ENCODE data around the gene SPAG16.
"Not testable (repeated sequence)": the region's sequence is repeated elsewhere in the genome, so short reads cannot be mapped to it uniquely, and the experiment has no call there.

Gene SPAG16

DNA sequence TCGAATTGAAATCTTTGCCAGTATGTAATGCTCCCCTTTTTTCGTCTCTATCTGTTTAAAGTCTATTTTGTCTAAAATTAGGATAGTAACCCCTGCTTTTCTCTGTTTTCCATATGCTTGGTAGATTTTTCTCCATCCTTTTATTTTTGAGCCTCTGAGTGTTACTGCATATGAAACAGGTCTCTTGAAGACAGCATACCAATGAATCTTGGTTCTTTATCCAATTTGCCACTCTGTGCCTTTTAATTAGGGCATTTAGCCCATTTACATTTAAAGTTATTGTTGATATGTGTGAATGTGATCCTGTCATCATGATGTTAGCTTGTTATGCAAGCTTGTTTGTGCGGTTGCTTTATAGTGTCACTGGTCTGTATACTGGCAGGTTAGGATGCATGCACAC is 635.8 kb downstream of the SPAG16 start:
- Histone ChIP-seq H3K4me3 (no peak overlapping the region), H3K27ac (no peak overlapping the region)

DNA sequence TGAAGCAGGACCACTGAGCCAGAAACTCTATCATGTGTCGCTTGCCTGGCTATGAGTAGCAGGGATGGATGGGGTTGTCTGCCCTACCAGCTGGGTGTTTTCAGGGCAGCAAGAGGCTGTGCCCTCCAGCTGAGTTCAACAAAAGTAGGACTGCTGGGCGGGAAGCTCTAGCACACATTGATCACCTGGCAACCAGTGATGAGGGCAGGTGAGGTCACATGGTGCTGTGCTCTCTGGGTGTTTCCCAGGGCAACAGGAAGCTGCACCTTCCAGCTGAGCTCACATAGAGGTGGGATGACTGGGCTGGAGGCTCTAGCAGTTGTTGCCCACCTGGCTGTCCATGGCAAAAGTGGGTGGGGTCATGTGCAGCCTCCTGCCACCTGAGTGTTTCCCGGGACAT is 639.3 kb downstream of the SPAG16 start:
- Histone ChIP-seq H3K4me3 (no peak overlapping the region), H3K27ac (no peak overlapping the region)

DNA sequence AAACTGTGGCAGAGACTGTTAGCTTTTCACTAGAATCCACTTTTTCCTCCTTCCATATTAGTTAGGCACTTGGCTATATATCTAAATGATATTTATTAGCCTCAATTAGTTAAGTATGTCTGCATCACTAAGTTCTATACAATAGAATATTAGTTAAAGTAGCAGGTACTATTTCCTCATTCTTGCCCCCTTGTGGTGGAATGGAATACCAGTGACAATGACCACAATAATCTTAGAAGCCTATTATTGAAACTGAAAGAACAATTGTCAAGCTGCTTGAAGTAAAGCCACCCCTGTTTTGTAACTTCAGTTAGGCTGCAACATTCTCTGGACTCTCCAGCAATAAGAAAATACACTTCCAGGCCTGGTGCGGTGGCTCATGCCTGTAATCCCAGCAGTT is 650.3 kb downstream of the SPAG16 start:
- H3K4me3 ChIP-seq, result no peak overlapping the region
- no peak overlapping the region for H3K27ac ChIP-seq

DNA sequence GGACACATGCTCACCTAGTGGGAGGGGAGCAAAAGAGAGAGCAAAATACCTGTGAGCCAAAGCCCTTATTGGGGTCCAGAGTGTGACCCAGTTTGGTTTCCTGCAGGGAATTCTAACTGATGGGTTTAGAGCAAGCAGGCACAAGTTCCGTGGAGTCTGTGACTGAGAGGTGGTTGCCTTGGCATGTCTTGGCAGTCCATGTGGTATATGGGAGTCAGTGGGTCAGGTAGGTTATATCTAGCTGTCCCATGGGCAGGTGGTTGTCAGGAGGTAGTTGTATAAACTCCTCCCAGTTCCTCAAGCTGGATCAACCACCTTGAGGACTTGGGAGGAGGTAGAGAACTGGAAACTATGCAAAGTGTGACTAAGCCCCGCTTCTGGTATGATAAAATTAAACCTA is 673.8 kb downstream of the SPAG16 start:
- H3K4me3 ChIP-seq, result no peak overlapping the region
- H3K27ac ChIP-seq, result no peak overlapping the region

DNA sequence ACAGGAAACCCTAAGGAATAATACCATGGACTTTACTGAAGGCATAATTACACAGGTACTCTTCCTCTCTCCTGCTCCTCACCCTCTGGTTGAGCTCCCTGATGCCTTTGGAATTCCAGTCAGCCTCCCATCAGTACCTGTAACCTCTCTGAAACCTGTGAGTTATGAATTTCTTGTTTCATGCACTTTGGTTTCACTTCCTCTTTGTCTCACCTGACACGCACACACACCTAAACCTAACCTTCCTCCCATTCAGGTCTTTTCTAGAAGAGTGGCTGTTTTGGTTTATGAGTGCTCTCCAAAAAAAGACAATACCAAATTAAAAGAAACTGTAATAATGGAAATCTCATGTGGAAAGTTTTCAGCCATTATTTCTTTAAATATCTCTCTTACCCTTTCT is 675.3 kb downstream of the SPAG16 start:
- H3K4me3 ChIP-seq, result no peak overlapping the region
- no peak overlapping the region for H3K27ac ChIP-seq

DNA sequence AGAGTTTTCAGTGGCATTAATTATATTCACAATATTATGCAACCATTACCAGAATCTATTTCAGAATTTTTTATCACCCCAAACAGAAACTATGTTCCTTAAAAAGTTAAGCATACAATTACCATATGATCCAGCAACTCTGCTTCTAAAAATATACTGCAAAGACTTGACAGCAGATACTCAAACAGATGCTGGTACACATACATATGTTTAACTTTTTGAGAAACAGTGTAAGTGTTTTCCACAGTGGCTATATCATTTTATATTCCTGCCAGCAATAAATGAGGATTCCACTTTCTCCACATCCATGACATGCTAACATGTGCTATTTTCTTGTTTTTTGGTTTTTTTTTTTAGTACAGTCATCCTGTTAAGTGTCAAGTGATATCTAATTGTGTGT is 687.3 kb downstream of the SPAG16 start:
- Histone ChIP-seq H3K27ac (no peak overlapping the region), H3K4me3 (no peak overlapping the region)

DNA sequence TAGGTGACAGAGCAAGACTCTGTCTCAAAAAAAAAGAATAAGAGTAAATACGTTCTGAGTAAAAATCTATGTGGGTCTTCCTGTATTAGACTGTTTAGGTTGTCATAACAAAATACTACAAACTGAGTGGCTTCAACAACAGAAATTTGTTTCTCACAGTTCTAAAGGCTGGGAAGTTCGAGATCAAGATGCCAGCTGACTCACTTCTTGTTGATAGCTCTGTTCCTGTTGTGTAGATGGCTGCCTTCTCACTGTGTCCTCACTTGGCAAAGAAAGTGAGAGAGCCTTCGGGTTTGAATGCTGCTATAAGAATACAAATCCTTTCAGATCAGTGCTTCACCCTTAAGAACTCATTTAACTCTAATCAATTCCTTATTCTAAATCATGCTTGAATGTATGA is 696.6 kb downstream of the SPAG16 start:
- H3K27ac ChIP-seq, result no peak overlapping the region
- no peak overlapping the region for H3K4me3 ChIP-seq

DNA sequence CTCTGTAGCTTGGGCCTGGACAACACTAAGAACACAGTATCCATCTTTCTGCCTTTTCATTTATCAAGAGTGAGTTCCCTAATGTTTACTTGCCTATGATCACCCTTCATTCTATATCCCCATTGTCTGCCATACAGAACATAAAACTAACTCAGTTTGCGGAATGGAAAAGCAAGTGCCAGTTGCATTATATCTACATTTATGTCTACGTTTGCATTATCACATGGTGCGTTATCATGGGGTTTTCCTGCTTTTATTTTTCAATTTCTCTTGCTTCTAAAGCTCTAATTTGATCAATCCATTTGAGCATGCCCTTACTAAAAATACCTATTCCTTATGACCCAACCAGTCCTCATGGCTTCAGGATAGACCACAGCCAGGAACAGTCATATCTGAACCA is 704.9 kb downstream of the SPAG16 start:
- H3K4me3 ChIP-seq, result no peak overlapping the region
- H3K27ac ChIP-seq, result no peak overlapping the region

DNA sequence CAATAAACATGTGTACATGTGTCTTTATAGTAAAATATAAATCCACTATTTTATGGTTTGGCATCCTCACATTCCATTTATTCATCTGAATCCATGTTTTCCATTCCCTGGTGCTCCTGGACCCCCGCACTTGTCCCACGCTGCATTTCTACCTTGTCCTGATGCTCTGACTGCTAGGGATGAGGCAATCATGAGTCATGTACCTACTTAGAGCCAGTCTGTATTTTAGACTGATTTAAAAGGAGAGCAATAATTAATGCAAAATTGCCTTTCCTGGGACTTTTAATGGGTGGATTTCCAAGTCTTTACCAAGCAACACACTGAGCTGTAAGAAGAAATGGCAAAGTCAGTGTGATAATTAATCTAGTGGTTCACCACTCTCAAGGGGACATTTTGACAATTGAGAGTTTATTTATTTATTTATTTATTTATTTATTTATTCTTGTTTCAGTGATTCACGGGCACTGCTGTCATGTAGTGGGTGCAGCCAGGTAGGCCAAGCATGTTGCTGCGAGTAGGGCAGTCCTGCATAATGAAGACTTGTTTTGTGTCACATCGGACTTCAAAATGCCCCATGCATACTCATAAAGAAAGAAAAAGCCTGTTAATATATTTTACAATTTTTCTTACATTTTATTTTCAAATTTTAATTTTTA is 707.3 kb downstream of the SPAG16 start:
- Histone ChIP-seq H3K27ac (no peak overlapping the region), H3K4me3 (no peak overlapping the region)

DNA sequence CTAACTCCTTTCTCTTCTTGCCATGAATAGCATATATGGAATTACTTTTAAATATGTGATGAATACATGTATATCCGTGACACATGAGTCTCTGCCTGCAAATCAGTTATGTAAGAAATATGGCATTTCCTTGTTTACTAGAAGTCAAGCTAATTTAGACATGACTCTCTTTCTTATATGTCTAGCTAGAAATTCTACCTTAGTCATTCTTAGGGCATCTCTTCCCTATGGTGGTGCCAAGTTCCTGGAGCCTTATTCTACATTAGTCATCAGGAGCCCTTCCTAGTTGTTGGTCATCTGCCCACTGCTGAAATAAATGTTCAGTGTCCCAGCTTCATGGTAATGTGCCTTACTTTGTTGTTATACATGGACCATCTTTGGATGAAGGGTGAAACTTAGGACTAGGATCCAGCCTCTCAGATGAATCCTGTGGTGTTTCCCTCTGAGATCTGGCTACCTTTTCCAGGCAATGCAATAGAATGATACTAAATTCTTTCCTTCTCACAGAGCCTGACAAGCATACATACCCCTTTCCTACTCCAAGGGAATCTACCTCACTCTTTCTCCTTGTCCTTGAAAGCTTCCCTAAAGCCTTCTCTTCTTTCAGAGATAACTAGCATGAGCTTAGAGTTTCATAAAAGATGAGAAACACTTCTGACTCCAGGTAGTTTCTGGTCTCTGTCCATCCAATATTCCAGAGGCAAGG is 711.3 kb downstream of the SPAG16 start:
- Histone ChIP-seq H3K4me3 (no peak overlapping the region), H3K27ac (no peak overlapping the region)

DNA sequence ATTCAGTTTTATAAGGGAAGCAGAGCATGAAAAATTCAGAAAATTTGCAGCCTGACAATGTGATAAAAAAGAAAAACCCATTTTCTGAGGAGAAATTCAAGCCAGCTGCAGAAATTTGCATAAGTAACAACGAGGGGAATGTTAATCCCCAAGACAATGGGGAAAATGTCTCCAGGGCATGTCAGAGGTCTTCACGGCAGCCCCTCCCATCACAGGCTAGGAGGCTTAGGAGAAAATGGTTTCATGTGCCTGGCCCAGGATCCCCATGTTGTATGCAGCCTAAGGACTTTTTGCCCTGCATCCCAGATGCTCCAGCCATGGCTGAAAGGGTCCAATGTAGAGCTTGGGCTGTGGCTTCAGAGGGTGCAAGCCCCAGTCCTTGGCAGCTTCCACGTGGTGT is 714.7 kb downstream of the SPAG16 start:
- not testable (repeated sequence) for H3K4me3 ChIP-seq, H3K27ac ChIP-seq

DNA sequence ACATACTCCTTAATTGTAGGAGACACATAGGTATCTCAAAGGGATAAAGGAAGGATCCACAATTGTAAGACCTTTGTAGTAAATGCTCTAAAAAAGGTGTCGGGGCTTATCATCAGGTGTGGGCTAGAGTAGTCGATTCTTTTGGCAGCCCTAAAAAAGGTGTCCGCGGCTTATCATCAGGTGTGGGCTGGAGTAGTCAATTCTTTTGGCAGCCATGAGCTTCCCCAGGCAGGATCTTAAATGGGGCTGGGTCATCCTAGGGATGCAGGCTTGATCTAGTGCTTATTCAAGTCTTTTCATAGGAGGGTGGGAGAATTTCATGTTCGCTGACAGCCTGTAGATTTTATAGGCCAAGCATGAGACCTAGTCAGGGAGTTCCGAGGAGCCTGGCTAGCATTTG is 720.2 kb downstream of the SPAG16 start:
- H3K27ac ChIP-seq, result no peak overlapping the region
- no peak overlapping the region for H3K4me3 ChIP-seq

DNA sequence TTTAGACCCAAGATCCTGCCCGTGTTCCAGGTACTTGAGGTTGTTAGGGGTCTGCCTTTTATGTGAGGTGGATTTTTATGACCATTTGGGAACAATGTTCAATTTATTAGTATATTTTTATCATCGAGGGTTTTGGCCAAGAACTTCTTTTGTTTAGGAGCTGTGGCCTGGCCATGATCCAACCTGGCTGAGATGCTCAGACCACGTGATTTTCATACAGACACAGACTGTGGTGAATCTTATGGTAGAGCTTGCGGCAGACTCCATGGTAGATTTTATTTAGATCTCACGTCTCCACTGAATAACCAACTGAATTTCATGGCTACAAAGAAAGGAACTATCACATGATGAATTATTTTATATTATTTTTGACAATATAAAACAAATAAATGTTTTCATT is 721.1 kb downstream of the SPAG16 start:
- no peak overlapping the region for H3K4me3 ChIP-seq
- H3K27ac ChIP-seq, result no peak overlapping the region

DNA sequence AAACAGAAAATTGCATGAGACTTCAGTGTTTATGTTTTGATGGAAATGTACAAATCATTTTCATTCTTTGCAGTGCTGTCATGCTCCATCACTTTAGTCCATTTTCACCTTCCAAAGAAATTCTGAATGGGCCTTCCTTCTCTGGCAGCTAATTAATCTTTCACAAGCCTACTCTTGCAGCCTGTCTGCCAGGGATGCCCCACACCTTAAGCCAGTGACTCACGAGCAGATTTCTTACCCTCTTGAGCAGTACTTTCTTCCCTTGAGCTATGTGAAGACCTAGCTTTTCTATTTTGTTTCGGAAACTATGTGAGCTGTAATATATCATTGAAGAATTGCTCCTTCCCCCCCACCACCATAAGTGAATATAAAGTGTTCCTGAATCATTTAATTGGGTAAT is 722.3 kb downstream of the SPAG16 start:
- Histone ChIP-seq H3K27ac (no peak overlapping the region), H3K4me3 (no peak overlapping the region)

DNA sequence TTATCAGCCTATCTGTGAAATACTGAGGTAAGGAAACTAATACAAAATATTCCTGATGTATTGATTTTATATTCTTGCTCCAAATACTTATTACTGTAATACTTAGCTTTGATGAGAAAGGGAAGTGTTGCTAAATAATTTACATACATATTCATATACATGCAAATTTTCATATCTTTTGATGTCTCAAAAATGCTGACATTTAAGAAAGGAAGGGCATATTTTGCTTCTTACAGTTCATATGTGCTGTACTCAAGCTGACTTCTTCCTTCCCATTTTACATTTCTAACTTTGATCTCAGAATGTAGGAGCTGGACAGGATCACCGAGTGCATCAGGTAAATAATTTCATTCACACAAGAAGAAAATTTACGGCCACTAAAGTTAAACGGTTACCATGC is 727.4 kb downstream of the SPAG16 start:
- no peak overlapping the region for H3K4me3 ChIP-seq

DNA sequence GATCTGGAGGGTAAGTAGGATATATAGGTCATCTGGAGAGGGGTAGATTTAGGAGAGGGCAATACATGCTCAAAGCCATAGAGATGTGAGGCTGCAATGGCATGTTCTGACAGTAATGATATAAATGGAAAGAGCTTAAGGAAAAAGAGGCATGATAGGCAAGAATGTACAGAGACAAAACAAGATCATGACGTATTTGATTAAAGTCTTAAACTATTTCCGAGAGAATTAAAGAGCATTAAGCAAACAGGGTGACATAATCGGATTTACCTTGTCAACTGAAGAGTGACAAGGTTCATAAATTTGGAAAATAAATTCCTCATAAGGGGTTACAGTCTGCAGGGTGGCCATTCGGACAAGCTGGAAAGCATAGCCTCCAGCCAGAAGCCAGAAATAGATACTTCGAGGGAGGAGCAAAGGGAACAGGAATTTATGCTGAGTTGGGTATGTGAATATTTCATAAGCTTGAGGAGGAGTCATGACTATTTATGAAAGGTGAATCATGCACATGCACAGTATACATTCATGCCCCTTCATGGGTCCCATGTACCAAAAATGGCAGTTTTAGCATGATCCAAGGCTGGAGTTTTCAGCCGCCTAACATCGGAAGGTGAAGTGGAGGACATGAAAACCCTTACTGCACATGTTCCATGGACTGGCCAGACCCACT is 730.4 kb downstream of the SPAG16 start:
- no peak overlapping the region for H3K4me3 ChIP-seq
- no peak overlapping the region for H3K27ac ChIP-seq

More for the DNA sequence above, 727.4 kb downstream of the SPAG16 start:
- H3K27ac ChIP-seq, result no peak overlapping the region

DNA sequence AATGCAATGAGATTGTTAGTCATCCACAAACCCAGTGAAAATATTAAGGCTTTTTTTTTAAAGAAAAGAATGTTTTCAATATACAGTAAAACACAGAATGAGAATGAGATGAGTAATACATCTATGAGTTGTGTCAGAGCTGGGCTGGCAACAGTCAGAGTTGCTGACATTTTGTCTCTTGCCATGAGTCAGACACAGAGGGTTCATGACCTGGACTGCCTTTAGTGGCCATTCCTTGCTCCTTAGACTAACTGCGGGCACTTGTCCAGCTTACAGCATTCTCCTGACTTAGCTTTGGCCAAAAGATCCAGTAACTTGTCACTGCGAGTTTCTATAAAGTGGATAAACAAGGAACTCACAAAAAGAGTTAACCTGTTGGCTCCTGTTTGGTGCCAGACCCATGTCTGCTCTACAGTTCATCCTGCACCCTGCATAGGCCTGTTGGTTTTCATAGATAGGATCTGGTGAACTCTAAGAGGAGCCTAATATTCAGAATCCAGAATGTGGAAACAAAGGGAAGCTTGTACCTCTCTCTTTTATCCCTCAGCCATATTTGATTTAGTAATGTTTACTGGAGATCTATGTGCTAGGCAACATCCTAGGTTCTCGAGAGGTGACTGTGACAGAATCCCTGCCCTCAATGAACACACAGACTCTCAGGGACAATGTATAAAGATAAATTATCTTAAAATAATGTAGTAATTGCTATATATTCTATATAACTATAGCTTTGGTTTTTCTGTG is 735.1 kb downstream of the SPAG16 start:
- no peak overlapping the region for H3K27ac ChIP-seq

DNA sequence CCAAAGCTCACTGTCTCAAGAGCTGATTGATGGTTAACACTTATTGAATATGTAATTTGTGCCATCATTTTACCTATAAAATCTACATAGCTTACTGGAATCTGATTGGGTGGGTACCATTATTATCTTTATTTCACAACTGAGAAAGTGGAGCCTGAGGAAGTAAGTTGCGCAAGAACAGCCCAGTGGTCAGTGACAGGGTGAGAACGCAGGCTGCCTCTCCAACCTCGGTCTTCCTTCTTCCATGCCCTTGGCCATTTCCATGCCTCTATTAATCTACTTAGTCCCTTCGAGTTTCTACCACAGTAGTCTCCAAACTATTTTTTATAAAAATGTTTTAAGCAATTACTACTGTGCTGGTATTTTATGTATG is 735.7 kb downstream of the SPAG16 start:
- Histone ChIP-seq H3K27ac (no peak overlapping the region), H3K4me3 (no peak overlapping the region)

More for the DNA sequence above, 735.1 kb downstream of the SPAG16 start:
- no peak overlapping the region for H3K4me3 ChIP-seq

DNA sequence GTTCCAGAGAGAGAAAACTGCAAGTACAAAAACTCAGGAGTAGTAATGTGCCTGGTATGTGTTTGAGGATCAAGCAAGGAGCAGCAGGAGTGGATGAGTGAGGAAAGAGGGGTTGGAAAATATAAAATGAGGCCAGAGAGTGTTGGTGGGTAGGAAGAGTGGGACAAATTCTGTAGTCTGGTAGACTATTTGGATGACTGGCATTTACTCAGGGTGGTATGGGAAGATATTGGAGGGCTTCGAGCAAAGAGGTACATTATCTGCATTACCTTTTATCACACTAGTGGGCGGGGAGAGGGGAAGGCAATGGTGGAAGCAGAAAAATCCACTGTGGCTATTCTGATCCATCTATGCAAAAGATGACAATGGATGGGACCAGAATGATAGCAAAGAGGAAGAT is 744.9 kb downstream of the SPAG16 start:
- no peak overlapping the region for H3K27ac ChIP-seq

DNA sequence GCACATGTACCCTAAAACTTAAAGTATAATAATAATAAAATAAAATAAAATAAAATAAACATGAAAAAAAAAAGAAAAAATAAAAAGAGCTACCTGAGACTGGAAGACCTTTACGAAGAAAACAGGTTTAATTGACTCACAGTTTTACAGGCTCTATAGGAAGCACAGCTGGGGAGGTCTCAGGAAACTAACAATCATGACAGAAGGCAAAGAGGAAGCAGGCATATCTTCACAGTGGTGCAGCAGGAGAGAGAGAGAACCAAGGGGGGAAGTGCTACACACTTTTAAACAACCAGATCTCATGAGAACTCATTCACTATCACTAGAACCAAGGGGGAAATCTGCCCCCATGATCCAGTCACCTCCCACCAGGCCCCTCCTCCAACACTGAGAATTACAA is 747.3 kb downstream of the SPAG16 start:
- Histone ChIP-seq H3K27ac (no peak overlapping the region), H3K4me3 (no peak overlapping the region)

More for the DNA sequence above, 744.9 kb downstream of the SPAG16 start:
- no peak overlapping the region for H3K4me3 ChIP-seq

DNA sequence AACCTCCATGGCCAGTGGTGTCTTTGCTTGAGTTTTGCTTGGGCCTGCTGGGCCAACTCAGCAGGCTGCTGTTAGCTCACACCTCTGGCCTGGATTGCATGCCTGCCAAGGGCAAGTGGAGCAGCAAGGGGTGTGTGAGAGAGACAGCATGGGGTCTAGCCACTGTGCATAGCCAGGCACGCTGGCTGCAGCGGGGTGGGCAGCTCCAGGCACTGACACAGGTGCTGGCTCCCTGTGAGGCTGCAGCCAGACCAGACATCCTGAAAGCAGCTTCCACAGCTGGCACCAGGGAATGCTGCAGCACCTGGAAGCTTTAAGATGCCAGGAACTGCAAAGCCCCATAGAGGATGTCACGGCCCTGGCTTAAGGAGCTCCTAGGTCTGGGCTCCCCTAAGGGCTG is 750.2 kb downstream of the SPAG16 start:
- no peak overlapping the region for H3K4me3 ChIP-seq
- H3K27ac ChIP-seq, result no peak overlapping the region

All from skin epidermis (tissue), 12 donors.